NCI-H345 (cell line): ENCODE measurements around the gene TRNAU1AP.
"Not testable (repeated sequence)": the region's sequence is repeated elsewhere in the genome, so short reads cannot be mapped to it uniquely, and the experiment has no call there.

Experiments
- DNase-seq: peaks from one replicate; lab custom pipeline; 2025; lab: John Stamatoyannopoulos, UW

TRNAU1AP gene

DNA sequence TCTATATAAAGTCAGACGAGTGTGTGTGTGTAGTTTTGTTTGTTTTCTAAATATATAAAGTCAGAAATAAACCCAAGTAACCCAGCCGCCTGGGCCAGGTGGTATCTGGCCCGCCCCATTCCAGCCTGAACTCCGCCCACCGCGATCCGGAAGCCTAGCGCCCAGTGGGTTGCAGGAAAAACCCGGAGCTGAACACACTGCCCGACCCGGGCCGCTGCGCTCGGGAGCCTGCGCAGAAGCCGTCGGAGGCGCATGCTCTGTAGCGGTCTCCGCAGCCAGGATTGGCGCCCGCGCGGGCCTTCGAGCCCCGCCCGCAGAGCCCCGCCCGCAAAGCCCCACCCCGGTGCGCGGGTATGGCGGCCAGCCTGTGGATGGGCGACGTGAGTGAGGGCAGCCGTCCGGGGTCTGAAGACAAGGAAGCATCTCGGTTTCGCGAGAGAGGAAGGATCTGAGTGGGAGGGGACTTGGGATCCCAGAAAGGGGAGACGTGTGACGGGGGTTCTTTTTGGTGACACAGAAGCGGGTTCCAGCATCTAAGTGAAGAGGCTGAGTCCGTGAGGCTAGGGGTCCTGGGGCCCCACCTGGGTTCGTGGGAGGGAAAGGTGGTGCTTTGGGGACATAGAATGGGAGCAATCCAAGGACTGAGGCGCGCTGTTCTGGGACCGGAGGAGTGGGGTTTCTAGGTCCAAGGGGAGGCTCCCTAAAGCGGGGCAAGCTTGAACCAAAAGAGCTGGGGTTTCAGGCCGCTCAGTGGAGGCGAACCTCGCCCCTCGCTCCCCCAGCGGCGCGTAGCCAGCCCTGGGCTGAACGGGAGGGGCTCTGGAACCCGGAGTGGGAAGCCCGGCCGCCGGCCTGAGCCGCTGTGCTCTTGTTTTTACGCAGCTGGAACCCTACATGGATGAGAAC lies at the start of gene TRNAU1AP:
TSS of gene TRNAU1AP (plus strand) at position 328 of the 906 bp plus-strand sequence. CDS start at position 354, 26 bp downstream.
- peak; percentile 98 for DNase-seq

DNA sequence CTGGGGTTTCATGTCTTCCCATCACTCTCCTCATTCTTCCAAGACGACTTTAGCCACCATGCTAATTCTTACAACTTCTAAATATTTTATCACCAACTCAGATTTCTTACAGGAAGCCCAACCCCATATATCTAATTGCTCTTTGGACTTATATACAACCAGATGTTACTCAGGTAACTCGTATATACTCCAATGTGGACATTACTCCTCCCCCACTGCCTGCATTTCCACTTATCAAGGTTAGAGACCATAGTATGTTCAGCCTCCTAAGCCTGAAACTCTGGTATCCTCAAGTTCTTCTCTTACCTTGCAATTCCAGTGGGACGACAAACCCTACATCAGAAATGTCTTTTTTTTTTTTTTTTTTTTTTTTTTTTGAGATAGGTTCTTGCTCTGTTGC lies 49.8 kb upstream of the TRNAU1AP start:
- no peak for DNase-seq

DNA sequence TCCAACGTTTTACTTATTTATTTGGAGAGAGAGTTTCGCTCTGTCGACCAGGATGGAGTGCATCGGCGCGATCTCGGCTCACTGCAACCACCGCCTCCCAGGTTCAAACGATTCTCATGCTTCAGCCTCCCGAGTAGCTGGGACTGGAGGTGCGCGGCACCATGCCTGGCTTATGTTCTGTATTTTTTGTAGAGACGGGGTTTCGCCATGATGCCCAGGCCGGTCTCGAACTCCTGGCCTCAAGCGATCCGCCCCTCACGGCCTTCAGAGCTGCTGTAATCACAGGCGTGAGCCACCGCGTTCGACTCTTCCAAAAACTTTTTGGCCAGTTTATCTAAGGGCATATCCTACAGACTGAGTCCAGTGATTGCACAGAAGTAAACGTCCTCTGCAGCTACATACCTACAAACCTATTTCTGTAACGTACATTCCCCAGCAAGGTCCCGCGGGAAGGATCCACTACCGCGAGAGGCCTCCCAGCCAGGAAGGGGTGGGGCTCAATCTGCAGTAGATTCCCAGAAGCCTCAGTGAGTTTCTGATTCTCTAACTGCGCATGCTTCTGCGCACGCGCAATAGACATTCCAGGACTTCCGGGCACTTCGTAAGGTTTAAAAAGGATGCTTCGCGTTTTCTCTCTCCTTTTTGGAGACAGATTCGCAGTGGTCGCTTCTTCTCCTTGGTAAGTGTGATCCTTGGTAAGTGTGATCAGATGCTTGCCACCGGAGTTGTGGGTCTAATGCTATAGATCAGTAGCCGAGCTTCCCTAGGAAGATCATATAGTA lies 47.3 kb upstream of the TRNAU1AP start, which contains the start of gene RCC1:
TSS of gene RCC1 (plus strand) at position 638 of the 782 bp plus-strand sequence. CDS start 23,824 bp downstream, outside the sequence.
- peak; percentile 98 for DNase-seq

- DNase-seq: no peak
Measured at GRCh38 chr1:28506907-28507246, 46.0 kb upstream of the TRNAU1AP start.

DNA sequence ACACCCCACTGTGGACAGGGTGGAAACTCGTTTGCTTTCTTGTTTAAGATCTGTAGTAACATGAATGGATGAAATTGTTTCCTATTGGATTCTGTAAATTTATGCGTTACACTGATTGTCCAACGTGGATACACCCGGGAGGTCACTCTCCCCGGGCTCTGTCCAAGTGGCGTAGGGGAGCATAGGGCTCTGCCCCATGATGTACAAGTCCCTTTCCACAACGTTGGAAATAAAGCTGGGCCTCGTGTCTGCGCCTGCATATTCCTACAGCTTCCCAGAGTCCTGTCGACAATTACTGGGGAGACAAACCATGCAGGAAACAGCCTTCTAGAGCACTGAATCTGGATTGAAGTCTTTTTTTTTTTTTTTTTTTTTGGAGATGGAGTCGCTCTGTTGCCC lies 45.6 kb upstream of the TRNAU1AP start:
- DNase-seq: no peak

GRCh38 chr1:28507646-28508434 lies 45.0 kb upstream of the TRNAU1AP start:
- no peak for DNase-seq

DNA sequence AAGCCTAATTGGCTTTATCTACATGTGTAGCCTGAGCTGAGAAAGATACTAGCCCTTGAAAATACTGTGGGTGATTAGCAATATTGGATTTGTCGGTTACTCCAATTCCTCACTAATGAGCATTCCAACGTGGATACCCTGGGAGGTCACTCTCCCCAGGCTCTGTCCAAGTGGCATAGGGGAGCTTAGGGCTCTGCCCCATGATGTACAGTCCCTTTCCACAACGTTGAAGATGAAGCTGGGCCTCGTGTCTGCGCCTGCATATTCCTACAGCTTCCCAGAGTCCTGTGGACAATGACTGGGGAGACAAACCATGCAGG lies 44.5 kb upstream of the TRNAU1AP start:
- DNase-seq: no peak

- DNase-seq: no peak
Measured at GRCh38 chr1:28509705-28510272, 43.1 kb upstream of the TRNAU1AP start.

DNA sequence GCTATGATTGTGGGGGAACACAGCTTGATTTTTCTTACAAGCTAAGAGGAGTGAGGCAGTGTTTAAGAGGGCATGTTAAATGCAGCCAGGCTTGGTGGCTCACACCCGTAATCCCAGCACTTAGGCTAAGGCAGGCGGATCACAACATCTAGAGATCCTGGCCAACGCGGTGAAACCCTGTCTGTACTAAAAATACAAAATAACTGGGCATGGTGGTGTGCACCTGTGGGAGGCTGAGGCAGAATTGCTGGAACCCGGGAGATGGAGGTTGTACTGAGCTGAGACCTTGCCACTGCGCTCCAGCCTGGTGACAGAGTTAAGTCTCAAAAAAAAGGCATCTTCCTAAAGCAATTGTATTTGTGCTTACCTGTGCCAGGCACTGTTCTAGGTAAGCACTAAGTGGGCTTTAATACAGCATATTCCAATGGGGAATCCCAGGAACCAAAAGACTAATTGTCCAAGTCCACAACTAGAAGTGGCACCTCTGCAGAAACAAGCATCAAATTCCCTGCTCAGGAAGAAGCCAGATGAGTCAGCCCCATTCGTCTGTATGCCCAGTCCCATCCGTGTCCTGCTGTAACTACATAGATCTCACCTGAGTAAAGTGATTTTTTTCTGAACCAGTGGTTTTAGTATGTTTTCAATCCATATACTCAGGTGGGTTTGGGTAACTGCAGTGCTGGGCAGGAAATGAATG lies 42.5 kb upstream of the TRNAU1AP start:
- no peak for DNase-seq

DNA sequence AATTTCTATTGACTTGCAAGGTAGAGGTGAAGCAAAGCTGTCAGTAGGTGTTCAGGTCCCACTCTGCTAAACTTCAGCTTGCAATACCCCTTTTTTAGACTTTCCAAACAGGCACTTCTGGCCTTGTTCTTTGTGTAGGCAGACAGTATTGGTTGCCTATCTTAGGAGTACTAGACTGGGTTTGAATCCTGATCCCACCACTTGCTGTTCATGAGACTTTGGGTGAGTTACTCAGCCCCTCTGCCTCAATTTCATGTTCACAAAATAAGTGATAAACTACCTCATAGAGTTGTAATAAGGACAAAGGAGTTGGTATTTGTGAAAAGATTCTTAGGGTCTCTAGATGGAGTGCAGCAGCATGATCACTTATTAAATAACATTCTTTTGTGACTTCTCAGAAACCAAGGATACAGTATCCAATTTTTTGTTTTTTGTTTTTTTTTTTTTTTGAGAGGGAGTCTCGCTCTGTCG lies 41.9 kb upstream of the TRNAU1AP start:
- DNase-seq: no peak

GRCh38 chr1:28512058-28512611 lies 40.8 kb upstream of the TRNAU1AP start:
- DNase-seq: no peak

DNA sequence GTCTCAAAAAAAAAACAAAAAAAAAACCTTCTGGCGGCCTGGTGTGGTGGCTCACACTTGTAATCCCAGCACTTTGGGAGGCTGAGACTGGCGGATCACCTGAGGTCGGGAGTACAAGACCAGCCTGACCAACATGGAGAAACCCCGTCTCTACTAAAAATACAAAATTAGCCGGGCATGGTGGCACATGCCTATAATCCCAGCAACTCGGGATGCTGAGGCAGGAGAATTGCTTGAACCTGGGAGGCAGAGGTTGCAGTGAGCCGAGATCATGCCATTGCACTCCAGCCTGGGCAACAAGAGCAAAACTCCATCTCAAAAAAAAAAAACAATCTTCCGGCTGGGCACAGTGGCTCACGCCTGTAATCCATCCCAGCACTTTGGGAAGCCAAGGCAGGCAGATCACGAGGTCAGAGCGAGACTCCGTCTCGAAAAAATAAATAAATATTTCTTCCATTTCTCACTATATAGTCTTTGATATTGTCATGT lies 38.4 kb upstream of the TRNAU1AP start:
- not testable (repeated sequence) for DNase-seq

GRCh38 chr1:28516518-28516956 lies 36.3 kb upstream of the TRNAU1AP start:
- no peak for DNase-seq

- DNase-seq: no peak
Measured at GRCh38 chr1:28517649-28517999, 35.3 kb upstream of the TRNAU1AP start.

- peak; percentile 87 for DNase-seq
Measured at GRCh38 chr1:28518000-28518744, 34.7 kb upstream of the TRNAU1AP start.

DNA sequence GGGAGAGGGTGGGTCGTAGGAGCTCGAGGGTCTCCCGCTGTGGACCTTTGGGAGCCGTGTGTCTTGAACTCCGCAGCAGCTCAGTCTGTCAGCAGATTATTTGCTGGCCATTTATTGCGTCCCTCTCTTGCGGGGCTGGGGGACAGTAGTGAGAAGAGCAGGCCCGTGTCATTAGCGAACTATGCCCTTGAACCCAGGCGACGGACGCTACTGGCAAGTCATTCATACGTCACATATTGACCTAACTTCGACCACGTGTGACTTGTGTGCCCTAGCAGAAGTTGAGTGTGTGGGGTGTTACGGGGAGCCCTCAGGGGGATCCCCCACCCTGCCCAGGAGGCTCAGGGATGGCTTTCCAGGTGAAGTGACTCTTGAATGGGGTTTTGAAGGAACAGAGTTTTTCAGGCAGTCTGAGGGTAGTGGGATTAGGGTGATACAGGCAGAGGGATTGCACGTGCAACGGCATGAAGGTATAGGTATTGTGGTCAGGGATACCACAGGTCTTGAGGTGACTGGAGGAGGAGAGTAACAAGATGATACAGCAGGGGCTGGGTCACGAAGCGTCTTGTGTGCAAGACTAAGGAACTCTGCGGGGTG lies 34.0 kb upstream of the TRNAU1AP start:
- peak; percentile 32 for DNase-seq

- no peak for DNase-seq
Measured at GRCh38 chr1:28519946-28520725, 32.7 kb upstream of the TRNAU1AP start.

DNA sequence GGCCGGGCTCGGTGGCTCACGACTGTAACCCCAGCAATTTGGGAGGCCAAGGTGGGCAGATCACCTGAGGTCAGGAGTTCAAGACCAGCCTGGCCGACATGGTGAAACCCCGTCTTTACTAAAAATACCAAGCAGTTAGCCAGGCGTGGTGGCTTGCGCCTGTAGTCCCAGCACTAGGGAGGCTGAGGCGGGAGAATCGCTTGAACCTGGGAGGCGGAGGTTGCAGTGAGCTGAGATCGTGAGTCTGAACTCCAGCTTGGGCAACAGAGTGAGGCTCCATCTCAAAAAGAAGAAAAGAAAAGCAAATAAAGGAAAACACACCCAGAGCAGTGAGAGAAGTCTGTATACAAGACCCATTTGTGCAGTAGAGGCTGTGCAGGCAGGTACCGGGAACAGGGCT lies 32.1 kb upstream of the TRNAU1AP start:
- DNase-seq: not testable (repeated sequence)
